Endothelial cell of umbilical vein (primary cell): ENCODE results near the gene VPS8. TPM values are rescaled to one million over a fixed set of nuclear protein-coding genes. Genes with fewer than 3 reads are reported as not detected.

Experiments used
- BruUV-seq: library from RNA; stranded (reverse); fragments of 400-500 nt; replicated peaks from 2 replicates; lab custom pipeline; 2021; lab: Mats Ljungman, UMichigan
- CTCF ChIA-PET: fragments of 300-600, 350-600 bp; sonication (Branson Sonifier 250); formaldehyde crosslinking; loops from one replicate; lab custom pipeline; 2021; ENCODE audit warnings: antibody characterized with exemption, inconsistent platforms; lab: Charles Lee
- POLR2A ChIA-PET: fragments of 300-600, 350-600 bp; sonication (Branson Sonifier 250); formaldehyde crosslinking; loops from one replicate; lab custom pipeline; 2021; ENCODE audit warnings: antibody characterized with exemption, inconsistent platforms; lab: Charles Lee
- DNase-seq: peaks from one replicate; pipeline ENCODE4 v3.0.0-alpha.2; 2011; ENCODE audit warnings: low read depth, low spot score
- FAIRE-seq: peaks from 2 replicates; lab custom pipeline; 2011; peaks lifted over from hg19 to GRCh38; lab: Jason Lieb, UNC
- H2AFZ ChIP-seq: 2 replicates; pipeline ENCODE4 v1.6.0; 2012; ENCODE audit warnings: low read depth, low read length, control low read depth, inconsistent platforms
- H3K27ac ChIP-seq: 2 replicates; pipeline ENCODE4 v1.5.1; 2011; ENCODE audit warnings: low read depth, mild to moderate bottlenecking, control low read depth, low read length, moderate library complexity; ENCODE audit not compliant: insufficient read depth
- H3K27me3 ChIP-seq, 2 experiments: 2 replicates each; pipeline versions ENCODE4 v1.6.0 to v1.6.1; 2011; ENCODE audit warnings: low read length in 2 of 2, mixed read lengths in 1 of 2; ENCODE audit not compliant: control insufficient read depth in 2 of 2, insufficient read depth in 2 of 2
- H3K36me3 ChIP-seq, 2 experiments: 2 replicates in 1 of 2; 3 replicates in 1 of 2; pipeline ENCODE4 v1.5.1; 2011; ENCODE audit warnings: low read length in 2 of 2, mild to moderate bottlenecking in 1 of 2, moderate library complexity in 1 of 2; ENCODE audit not compliant: control insufficient read depth in 2 of 2, insufficient read depth in 2 of 2; ENCODE audit errors: extremely low read depth in 1 of 2
- H3K4me1 ChIP-seq: 3 replicates; pipeline ENCODE4 v1.5.1; 2011; ENCODE audit warnings: mild to moderate bottlenecking, low read length; ENCODE audit not compliant: control insufficient read depth, insufficient read depth; ENCODE audit errors: extremely low read depth
- H3K4me2 ChIP-seq: 2 replicates; pipeline ENCODE4 v1.6.1; 2011; ENCODE audit warnings: low read length, control low read depth, mixed read lengths; ENCODE audit not compliant: insufficient read depth
- H3K4me3 ChIP-seq, 3 experiments: fragments of 200-600 bp in 1 of 3; sonication (generic), shearing (Covaris generic) in 1 of 3; replicated peaks in 1 of 3; 2 replicates each; pipeline ENCODE4 v1.5.1; 2011 to 2016; ENCODE audit warnings: control low read depth in 3 of 3, low read length in 3 of 3, mild to moderate bottlenecking in 2 of 3, inconsistent platforms in 1 of 3, low read depth in 1 of 3, moderate library complexity in 1 of 3; ENCODE audit not compliant: insufficient read depth in 1 of 3
- H3K79me2 ChIP-seq: 2 replicates; pipeline ENCODE4 v1.6.0; 2012; ENCODE audit warnings: low read length, inconsistent platforms; ENCODE audit not compliant: control insufficient read depth, insufficient read depth
- H3K9ac ChIP-seq: replicated peaks from 2 replicates; pipeline ENCODE3; 2011; ENCODE audit warnings: low read length, control low read depth; ENCODE audit not compliant: insufficient read depth; ENCODE audit errors: extremely low read depth
- H3K9me1 ChIP-seq: replicated peaks from 3 replicates; pipeline ENCODE4 v1.6.0; 2011; ENCODE audit warnings: mild to moderate bottlenecking, low read length; ENCODE audit not compliant: control insufficient read depth, insufficient read depth; ENCODE audit errors: extremely low read depth
- H3K9me3 ChIP-seq: replicated peaks from 2 replicates; pipeline ENCODE4 v1.5.1; 2012; ENCODE audit warnings: low read length, inconsistent platforms; ENCODE audit not compliant: control insufficient read depth, insufficient read depth
- H4K20me1 ChIP-seq: replicated peaks from 2 replicates; pipeline ENCODE3; 2011; ENCODE audit warnings: mild to moderate bottlenecking, low read length; ENCODE audit not compliant: control insufficient read depth, insufficient read depth; ENCODE audit errors: extremely low read depth
- CTCF ChIP-seq, 2 donors: IDR thresholded peaks; 1 replicate in 1 of 2; 2 replicates in 1 of 2; pipeline ENCODE4 v1.5.1; 2011; ENCODE audit warnings: low read length in 2 of 2, mild to moderate bottlenecking in 2 of 2, moderate library complexity in 2 of 2, control low read depth in 1 of 2, inconsistent platforms in 1 of 2, low read depth in 1 of 2; ENCODE audit not compliant: insufficient read depth in 1 of 2; ENCODE audit errors: extremely low read depth in 1 of 2
- EZH2 ChIP-seq: IDR thresholded peaks from 2 replicates; pipeline ENCODE4 v1.6.1; 2012; ENCODE audit warnings: borderline replicate concordance, low read depth, mild to moderate bottlenecking, moderate library complexity, low read length, inconsistent platforms; ENCODE audit not compliant: severe bottlenecking
- GATA2 ChIP-seq: IDR thresholded peaks from 2 replicates; pipeline ENCODE4 v1.7.0; 2011; ENCODE audit warnings: low read depth, mild to moderate bottlenecking, moderate library complexity, mixed read lengths, low read length; ENCODE audit not compliant: insufficient read length, insufficient read depth
- JUN ChIP-seq: IDR thresholded peaks from 2 replicates; pipeline ENCODE4 v1.6.1; 2011; ENCODE audit warnings: borderline replicate concordance, low read depth; ENCODE audit not compliant: insufficient read length, insufficient read depth
- MAX ChIP-seq: IDR thresholded peaks from 2 replicates; pipeline ENCODE4 v1.6.1; 2011; ENCODE audit not compliant: insufficient read depth, insufficient read length
- MYC ChIP-seq: IDR thresholded peaks from one replicate; pipeline ENCODE4 v1.6.1; 2011; ENCODE audit warnings: mild to moderate bottlenecking, low read depth, low read length
- POLR2AphosphoS5 ChIP-seq: IDR thresholded peaks from 2 replicates; pipeline ENCODE4 v1.6.1; 2012; ENCODE audit warnings: low read depth, mild to moderate bottlenecking, control low read depth, low read length, moderate library complexity; ENCODE audit not compliant: insufficient read depth
- dilution Hi-C: fragments of 300-500 bp; cut with MboI; formaldehyde crosslinking; loops from one replicate; pipeline ENCODE4 v1.15.0; 2019; ENCODE audit warnings: low sequenced_read_pairs; ENCODE audit not compliant: extremely low pct_ligation_motif_present
- intact Hi-C: fragments of 100-400 bp; cut with micrococcal nuclease; formaldehyde crosslinking; loops from one replicate; pipeline ENCODE4 v1.10.0; 2022
- polyA plus RNA-seq, 4 experiments: library from polyadenylated mRNA; depleted of rRNA in 3 of 4; stranded (reverse) in 3 of 4; unstranded in 1 of 4; fragments of >200 nt; gene quantifications; 2 replicates each; pipeline versions ENCODE4 v1.2.1 to v1.2.3, GENCODE V29; 2011 to 2012; ENCODE audit warnings: missing spikeins in 1 of 4
- total RNA-seq: library from RNA; stranded (reverse); gene quantifications from 2 replicates; pipeline ENCODE4 v1.2.3, GENCODE V29; 2021

The VPS8 gene
- total and polyA plus RNA-seq, 2 donors (not counting 3 experiments of a cell fraction or from before 2014, with no cell fraction given), result 13.7 to 51.6 TPM

GRCh38 chr3:185051801-185052200 lies 239.8 kb downstream of the VPS8 start:
- no peak for DNase-seq
- no peaks in the 10 kb centered on the region for H3K27me3 ChIP-seq
- TF ChIP-seq POLR2AphosphoS5 (no peak), MYC (no peak), CTCF (IDR thresholded peaks at IDR 0.05; ENCODE audit: extremely low read depth in 1 of 2, insufficient read depth in 1 of 2, low read depth in 1 of 2, low read length in 2 of 2) (no peak), EZH2 (no peak), JUN (no peak), GATA2 (no peak), MAX (no peak)
- no peak overlapping the region for H3K27ac ChIP-seq
- H3K4me1 ChIP-seq, result peaks cover 3% of the 10 kb centered on the region
- no peak overlapping the region for H2AFZ ChIP-seq
- intact Hi-C loops (no loop called here), dilution Hi-C loops (no loop called here)
- no peaks in the 10 kb centered on the region for H4K20me1 ChIP-seq
- no peak overlapping the region for H3K9ac ChIP-seq
- no peaks in the 10 kb centered on the region for H3K9me3 ChIP-seq
- peaks cover 0 to 6% of the 10 kb centered on the region in 2 experiments for H3K36me3 ChIP-seq
- FAIRE-seq, result no peak
- CTCF ChIA-PET, result no interaction called here
- no peak overlapping the region for H3K4me2 ChIP-seq
- H3K79me2 ChIP-seq, result no peaks in the 10 kb centered on the region
- BruUV-seq, result no TSS peak
- no peak overlapping the region for H3K4me3 ChIP-seq
- POLR2A ChIA-PET, result no interaction called here
- no peaks in the 10 kb centered on the region for H3K9me1 ChIP-seq
